Osteoblast (primary cell): ENCODE measurements around the gene ZNF419. TPM values are rescaled to one million over a fixed set of nuclear protein-coding genes. Genes with fewer than 3 reads are reported as not detected.
"Not testable (repeated sequence)": the region's sequence is repeated elsewhere in the genome, so short reads cannot be mapped to it uniquely, and the experiment has no call there.

Experiments used
- DNase-seq: peaks from one replicate; pipeline ENCODE4 v3.0.0; 2011; ENCODE audit warnings: low spot score, mixed read lengths; ENCODE audit not compliant: insufficient read length; ENCODE audit errors: missing footprints
- H2AFZ ChIP-seq: 2 replicates; pipeline ENCODE4 v1.6.0; 2011; ENCODE audit warnings: mild to moderate bottlenecking, low read length
- H3K27ac ChIP-seq: 2 replicates; pipeline ENCODE4 v1.5.1; 2011; ENCODE audit warnings: mild to moderate bottlenecking, low read depth, low read length, moderate library complexity
- H3K27me3 ChIP-seq: 2 replicates; pipeline ENCODE4 v1.6.0; 2012; ENCODE audit warnings: mild to moderate bottlenecking, control low read depth, inconsistent platforms, low read length, moderate library complexity; ENCODE audit not compliant: insufficient read depth
- H3K36me3 ChIP-seq: 2 replicates; pipeline ENCODE4 v1.5.1; 2011; ENCODE audit warnings: mild to moderate bottlenecking, low read length, control low read depth, moderate library complexity; ENCODE audit not compliant: insufficient read depth
- H3K4me1 ChIP-seq: 2 replicates; pipeline ENCODE4 v1.5.1; 2011; ENCODE audit warnings: mild to moderate bottlenecking, low read length, control low read depth, moderate library complexity; ENCODE audit not compliant: insufficient read depth
- H3K4me2 ChIP-seq: 2 replicates; pipeline ENCODE4 v1.6.0; 2011; ENCODE audit warnings: mild to moderate bottlenecking, low read length; ENCODE audit not compliant: insufficient read depth
- H3K4me3 ChIP-seq: fragments of 200-600 bp; sonication (generic); 3 replicates; pipeline ENCODE4 v1.5.1; 2012; ENCODE audit warnings: mild to moderate bottlenecking, low read length, inconsistent platforms; ENCODE audit not compliant: insufficient read depth
- H3K79me2 ChIP-seq: 2 replicates; pipeline ENCODE4 v1.6.0; 2012; ENCODE audit warnings: mild to moderate bottlenecking, low read length, control low read depth, inconsistent platforms; ENCODE audit not compliant: insufficient read depth
- H3K9me3 ChIP-seq: 2 replicates; pipeline ENCODE4 v1.5.1; 2011; ENCODE audit warnings: low read depth, low read length, control low read depth
- H4K20me1 ChIP-seq: 2 replicates; pipeline ENCODE4 v1.6.0; 2012; ENCODE audit warnings: mild to moderate bottlenecking, low read length, control low read depth; ENCODE audit not compliant: insufficient read depth
- CTCF ChIP-seq: IDR thresholded peaks from 2 replicates; pipeline ENCODE4 v1.5.1; 2011; ENCODE audit warnings: mild to moderate bottlenecking, low read depth, low read length, moderate library complexity; ENCODE audit errors: extremely low read depth
- total RNA-seq: library from RNA; depleted of rRNA; stranded (reverse); fragments of >200 nt; gene quantifications from 2 replicates; pipeline ENCODE4 v1.2.3, GENCODE V29; 2012

Gene ZNF419
- total RNA-seq, 1 donor: 19.9 TPM

GRCh38 chr19:57506163-57506562, 18.6 kb downstream of the ZNF419 start:
- no peak for TF ChIP-seq CTCF
- H3K27me3 ChIP-seq: no peaks in the 10 kb centered on the region
- H3K4me3 ChIP-seq: no peak overlapping the region
- H4K20me1 ChIP-seq: peaks cover 4% of the 10 kb centered on the region
- H3K9me3 ChIP-seq: peaks cover 11% of the 10 kb centered on the region
- H3K36me3 ChIP-seq: peaks cover 51% of the 10 kb centered on the region
- no peak overlapping the region for H3K4me2 ChIP-seq
- H2AFZ ChIP-seq: no peak overlapping the region
- H3K79me2 ChIP-seq: peaks cover 31% of the 10 kb centered on the region
- no peak overlapping the region for H3K27ac ChIP-seq
- no peaks in the 10 kb centered on the region for H3K4me1 ChIP-seq
- DNase-seq: no peak

- H3K4me2 ChIP-seq: no peak overlapping the region
- H3K79me2 ChIP-seq: no peaks in the 10 kb centered on the region
- H3K4me1 ChIP-seq: no peaks in the 10 kb centered on the region
- peaks cover 31% of the 10 kb centered on the region for H3K36me3 ChIP-seq
- no peak overlapping the region for H3K27ac ChIP-seq
- no peak overlapping the region for H3K4me3 ChIP-seq
- DNase-seq: no peak
- TF ChIP-seq CTCF: no peak
- H4K20me1 ChIP-seq: no peaks in the 10 kb centered on the region
- no peaks in the 10 kb centered on the region for H3K27me3 ChIP-seq
- H2AFZ ChIP-seq: no peak overlapping the region
- H3K9me3 ChIP-seq: peaks cover 20% of the 10 kb centered on the region
These were observed 23.9 kb downstream of the ZNF419 start for GRCh38 chr19:57511484-57511883.

GRCh38 chr19:57512845-57513244, 25.3 kb downstream of the ZNF419 start:
- H3K79me2 ChIP-seq: no peaks in the 10 kb centered on the region
- no peaks in the 10 kb centered on the region for H4K20me1 ChIP-seq
- H3K4me2 ChIP-seq: no peak overlapping the region
- no peak overlapping the region for H3K4me3 ChIP-seq
- TF ChIP-seq CTCF: no peak
- H3K4me1 ChIP-seq: no peaks in the 10 kb centered on the region
- no peak overlapping the region for H3K27ac ChIP-seq
- DNase-seq: no peak
- peaks cover 14% of the 10 kb centered on the region for H3K9me3 ChIP-seq
- no peak overlapping the region for H2AFZ ChIP-seq
- no peaks in the 10 kb centered on the region for H3K27me3 ChIP-seq
- H3K36me3 ChIP-seq: peaks cover 22% of the 10 kb centered on the region

GRCh38 chr19:57515255-57515654, 27.7 kb downstream of the ZNF419 start:
- no peaks in the 10 kb centered on the region for H3K27me3 ChIP-seq
- TF ChIP-seq CTCF: no peak
- no peak overlapping the region for H2AFZ ChIP-seq
- no peak for DNase-seq
- no peaks in the 10 kb centered on the region for H3K4me1 ChIP-seq
- H4K20me1 ChIP-seq: no peaks in the 10 kb centered on the region
- no peak overlapping the region for H3K4me2 ChIP-seq
- H3K27ac ChIP-seq: no peak overlapping the region
- H3K9me3 ChIP-seq: peaks cover 14% of the 10 kb centered on the region
- peaks cover 11% of the 10 kb centered on the region for H3K36me3 ChIP-seq
- no peaks in the 10 kb centered on the region for H3K79me2 ChIP-seq
- H3K4me3 ChIP-seq: no peak overlapping the region

GRCh38 chr19:57518021-57518420, 30.5 kb downstream of the ZNF419 start:
- H3K36me3 ChIP-seq, H3K4me3 ChIP-seq, H3K27me3 ChIP-seq, H4K20me1 ChIP-seq, H3K79me2 ChIP-seq, H3K27ac ChIP-seq, H3K4me1 ChIP-seq, H2AFZ ChIP-seq, H3K4me2 ChIP-seq, DNase-seq, H3K9me3 ChIP-seq: not testable (repeated sequence)
